Activated CD4-positive, alpha-beta T cell treated with anti-CD3 and anti-CD28 coated beads, Interleukin-2, amount 50 U/mL, for 24 hours (primary cell): ENCODE results near the gene CADM4.
A peak's percentile ranks its signal among the peaks of the same experiment; 100 is the strongest.
"Not testable (repeated sequence)": the region's sequence is repeated elsewhere in the genome, so short reads cannot be mapped to it uniquely, and the experiment has no call there.

ENCODE experiments used
- DNase-seq, 2 donors: peaks; one replicate each; pipeline ENCODE4 v3.0.0-alpha.2; 2020; ENCODE audit warnings: low read depth in 1 of 2, low spot score in 1 of 2

Gene CADM4

DNA sequence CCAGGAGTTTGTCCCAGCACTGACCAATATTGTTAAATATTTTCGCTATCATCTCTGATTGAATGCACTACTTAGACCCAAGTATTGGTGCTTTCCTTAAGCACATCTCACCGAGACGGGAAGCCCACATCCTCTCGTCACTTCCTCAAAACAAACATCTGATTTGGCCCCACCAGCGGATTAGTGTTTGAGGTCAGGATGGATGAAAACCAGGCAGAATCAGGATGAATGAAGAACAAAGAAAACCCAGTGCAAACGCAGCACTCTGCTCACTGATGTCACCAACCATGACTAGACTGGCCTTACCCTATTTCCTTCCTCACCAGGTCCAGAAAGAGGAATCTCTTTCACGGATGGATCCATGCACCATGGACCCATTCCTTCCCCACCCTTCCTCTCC lies 24.4 kb upstream of the CADM4 start:
- DNase-seq: no peak

DNA sequence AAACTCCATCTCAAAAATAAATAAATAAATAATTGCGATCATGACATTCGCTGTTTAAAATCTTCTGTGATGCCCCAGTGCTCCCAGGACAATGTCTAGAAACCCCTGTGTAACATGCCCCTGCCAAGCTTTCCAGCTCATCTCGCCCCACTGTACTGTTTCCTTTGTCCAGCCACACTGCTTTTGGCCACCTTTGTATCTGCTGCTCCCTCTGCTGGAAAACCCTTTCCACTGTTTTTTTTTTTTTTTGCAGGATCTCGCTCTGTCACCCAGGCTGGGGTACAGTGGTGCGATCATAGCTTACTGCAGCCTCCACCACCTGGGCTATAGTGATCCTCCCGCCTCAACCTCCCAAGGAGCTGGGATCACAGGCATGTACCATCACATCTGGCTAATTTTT lies 22.8 kb upstream of the CADM4 start:
- no peak for DNase-seq

DNA sequence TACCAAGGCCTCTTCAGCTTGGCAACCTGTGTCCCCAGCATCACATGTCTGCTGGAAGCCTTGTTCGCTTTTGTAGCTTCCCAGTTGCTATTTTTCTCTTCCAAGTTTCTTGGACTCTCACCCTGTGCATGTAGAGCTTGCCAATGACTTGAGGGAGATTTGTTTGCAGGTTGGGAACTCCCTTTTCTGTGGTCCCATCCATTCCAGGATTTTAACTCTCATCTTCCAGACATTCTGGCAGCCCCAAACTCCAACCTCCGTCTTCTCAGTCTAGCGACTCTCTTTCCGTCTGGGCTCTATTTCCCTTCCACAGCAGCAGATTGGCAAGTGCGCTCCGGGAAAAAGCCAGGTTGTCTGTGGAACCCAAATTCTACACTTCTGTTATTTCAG lies 21.3 kb upstream of the CADM4 start:
- no peak for DNase-seq

DNA sequence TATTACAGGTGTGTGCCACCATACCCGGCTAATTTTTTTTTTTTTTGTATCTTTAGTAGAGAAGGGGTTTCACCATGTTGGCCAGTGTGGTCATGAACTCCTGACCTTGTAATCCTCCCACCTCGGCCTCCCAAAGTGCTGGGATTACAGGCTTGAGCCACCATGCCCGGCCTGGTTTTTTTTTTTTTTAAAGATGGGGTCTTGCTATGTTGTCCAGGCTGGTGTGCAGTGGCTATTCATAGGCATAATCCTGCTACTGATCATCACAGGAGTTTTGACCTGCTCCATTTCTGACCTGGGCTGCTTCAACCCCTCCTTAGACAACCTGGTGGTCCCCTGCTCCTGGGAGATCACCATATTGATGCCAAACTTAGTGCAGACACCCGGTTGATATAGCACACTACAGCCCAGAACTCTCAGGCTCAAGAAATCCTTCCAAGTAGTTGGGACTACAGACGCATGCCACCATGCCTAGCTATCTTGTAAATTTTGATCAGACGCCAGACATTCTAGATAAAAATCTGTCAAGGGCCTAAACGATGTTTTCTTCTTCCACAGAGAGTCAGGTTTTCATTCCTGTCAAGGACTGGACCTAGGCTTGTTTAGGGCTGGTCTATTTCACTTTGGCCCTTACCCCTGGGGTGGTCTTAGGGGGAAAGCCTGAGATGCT lies 20.8 kb upstream of the CADM4 start:
- DNase-seq: no peak

DNA sequence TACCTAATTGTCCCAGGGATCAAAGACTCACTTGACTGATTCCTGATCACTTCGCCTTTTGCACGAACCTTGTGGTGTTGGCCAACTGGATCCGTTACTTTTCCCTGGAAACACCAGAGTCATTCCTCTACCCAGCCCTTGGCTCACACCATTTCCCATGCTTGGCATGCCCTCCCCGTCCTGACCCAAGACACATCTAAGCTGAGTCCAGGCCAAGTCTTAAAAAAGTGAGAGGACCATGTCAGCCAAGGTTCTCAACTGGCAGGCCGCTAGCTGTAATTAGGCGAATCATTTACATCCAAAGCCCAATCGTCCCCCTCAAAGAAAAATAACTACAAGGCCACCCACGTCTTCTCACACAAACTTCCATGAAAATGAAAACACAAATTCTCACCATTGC lies 18.8 kb upstream of the CADM4 start:
- no peak for DNase-seq

DNA sequence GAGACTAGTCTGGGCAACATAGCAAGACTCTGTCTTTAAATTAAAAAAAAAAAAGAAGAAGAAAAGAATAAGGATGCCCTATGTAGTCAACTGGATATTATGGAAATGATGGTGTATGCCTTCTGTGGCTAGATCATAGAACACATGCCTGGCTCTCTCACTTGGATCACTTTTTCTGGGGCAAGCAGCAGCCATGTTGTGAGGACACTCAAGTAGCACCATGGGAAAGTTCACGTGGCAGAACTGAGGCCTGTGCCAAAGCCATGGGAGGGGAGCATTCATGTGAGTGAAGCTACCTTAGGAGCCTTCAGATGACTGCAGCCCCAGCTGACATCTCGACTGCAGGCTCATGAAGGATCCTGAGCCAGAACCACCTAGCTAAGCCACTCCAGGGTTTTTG lies 18.4 kb upstream of the CADM4 start:
- no peak for DNase-seq

DNA sequence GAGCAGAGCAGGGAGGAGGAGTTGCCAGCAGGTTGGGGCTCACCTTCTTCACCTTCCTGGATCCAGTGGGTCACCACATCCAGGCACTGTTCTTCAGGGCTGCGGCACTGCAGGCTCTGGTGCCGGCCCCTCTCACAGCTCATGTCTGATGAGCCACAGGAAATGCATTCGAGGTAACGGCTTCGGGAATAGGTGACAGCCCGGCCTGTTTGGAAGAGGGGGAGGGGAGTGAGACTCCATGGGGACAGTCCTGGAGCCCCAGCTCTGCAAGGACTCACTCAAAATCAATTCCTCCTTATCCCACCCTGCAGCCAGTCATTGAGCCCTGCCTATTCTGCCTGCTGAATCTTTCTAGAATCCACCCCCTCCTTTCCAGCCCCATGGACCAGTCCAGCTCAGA lies 16.8 kb upstream of the CADM4 start:
- no peak for DNase-seq

DNA sequence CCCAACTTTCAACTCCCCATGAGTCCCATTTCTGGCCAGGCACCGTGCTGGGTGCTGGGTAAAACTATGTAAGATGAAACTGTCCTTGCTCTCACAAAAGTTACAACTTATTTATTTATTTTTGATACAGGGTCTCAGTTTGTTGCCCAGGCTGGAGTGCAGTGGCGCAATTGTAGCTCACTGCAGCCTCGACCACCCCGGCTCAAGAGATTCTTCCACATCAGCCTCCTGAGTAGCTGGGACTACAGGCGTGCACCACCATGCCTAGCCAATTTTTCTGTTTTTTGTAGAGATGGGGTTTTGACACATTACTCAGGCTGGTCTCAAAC lies 12.9 kb upstream of the CADM4 start:
- no peak for DNase-seq

DNA sequence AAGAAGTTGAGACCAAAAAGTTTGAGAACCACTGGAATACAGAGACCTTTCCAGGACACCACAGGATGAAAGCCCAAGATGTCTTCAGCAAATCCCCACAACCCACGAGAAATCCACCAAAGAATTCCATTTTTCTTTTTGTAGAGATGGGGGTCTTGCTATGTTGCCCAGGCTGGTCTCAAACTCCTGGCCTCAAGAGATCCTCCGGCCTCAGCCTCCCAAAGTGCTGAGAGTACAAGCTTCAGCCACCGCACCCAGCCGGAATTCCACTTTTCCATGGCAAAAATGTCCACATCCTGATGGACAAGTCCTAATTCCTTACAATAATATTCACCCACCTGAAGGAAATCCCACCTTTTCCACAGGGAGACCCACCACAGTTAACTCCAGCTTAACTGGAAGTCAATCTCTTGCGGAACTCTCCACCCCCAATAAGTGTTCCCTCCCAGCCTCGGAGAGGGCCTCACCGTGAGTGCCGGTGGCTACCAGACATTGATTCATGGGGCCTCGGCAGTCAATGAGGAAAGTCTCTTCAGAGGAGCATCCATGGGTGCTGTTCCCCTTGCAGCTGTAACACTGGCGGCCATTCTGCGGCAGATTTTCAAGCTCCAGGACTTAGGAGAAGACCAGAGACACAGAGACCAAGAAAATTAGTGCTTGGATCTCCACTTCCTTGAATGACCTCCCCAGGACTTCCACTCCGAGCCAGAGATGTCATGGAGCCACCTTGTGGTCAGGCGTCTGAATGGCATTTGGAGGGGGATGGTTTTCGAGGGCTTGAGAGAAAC lies 12.3 kb upstream of the CADM4 start:
- peak in 1 of 2 donors; percentile 27 for DNase-seq

DNA sequence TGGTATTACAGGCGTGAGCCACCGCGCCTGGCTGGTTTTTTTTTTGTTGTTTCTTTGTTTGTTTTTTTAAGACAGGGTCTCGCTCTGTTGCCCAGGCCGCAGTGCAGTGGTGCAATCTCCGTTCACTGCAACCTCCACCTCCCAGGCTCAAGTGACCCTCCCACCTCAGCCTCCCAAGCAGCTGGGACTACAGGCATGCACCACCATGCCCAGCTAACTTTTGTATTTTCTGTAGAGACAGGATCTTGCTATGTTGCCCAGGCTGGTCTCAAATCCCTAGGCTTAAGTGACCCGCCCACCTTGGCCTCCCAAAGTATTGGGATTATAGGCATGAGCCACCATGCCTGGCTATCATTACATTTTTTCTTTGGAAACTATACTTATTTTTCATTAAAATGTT lies 10.6 kb upstream of the CADM4 start:
- DNase-seq: not testable (repeated sequence)

DNA sequence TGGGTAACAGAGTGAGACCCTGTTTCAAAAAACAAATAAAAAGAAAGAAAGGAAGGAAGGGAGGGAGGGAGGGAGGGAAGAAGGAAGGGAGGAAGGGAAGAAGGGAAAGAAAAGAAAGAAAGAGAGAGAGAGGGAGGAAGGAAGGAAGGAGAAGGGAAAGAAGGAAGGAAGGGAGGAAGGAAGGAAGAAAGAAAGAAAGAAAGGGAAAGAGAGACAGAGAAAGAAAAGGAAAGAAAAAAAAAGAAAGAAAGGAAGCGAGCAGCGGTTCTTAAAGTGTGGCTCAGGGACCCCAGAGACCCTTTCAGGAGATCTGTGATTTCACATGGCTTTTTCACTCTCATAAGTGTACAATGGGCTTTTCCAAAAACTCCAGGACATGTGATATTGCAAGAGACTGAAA lies 9.9 kb upstream of the CADM4 start:
- DNase-seq: no peak

DNA sequence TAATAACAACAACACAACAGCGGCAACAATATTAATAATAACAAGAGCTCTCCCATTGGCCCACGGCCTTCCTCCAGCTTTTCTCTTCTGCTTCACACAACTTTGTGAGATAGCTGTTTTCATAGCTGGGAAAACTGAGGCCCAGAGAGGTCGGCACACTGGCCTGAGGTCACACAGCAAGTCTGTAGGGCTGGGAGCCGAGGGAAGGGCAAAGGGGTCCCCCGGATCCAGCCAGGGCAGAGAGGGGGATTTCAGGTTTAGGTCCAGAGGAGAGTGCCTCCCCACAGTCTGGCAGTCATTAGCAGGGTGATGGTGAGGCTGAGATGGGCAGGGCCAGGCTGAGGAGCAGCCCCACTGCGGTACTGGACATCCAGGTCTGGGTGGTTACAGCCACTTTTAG lies 9.0 kb upstream of the CADM4 start:
- DNase-seq: no peak

DNA sequence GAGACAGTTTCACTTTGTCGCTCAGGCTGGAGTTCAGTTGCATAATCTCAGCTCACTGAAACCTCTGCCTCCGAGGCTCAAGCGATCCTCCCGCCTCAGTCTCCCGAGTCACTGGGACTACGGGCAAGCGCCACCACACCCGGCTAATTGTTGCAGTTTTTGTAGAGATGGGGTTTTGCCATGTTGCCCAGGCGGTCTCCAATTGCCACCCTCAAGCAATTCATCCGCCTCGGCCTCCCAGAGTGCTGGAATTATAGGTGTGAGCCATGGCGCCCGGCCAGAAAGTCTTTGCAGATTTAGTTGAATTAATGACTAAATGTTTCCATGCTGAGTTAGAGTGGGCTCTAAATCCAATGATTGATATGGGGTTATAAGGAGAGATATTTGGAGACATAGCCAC lies 4.5 kb upstream of the CADM4 start:
- DNase-seq: no peak

DNA sequence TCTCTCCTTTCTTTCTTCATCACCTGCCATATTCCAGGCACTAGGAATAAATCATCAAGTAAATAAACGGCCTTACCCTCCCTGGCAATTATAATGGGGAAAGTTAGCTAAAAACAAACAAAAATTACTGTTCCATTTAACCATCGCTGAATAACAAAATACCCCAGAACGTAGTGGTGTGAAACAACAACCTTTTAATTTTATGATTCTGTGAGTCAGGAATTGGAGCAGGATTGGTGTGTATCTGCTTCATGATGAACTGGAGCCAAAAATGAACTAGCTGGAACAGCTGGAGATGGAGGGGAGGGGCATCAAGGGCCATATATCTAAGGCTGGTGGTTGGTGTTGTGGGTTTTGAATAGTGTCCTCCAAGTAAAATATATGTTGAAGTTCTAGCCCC lies 3.7 kb upstream of the CADM4 start:
- DNase-seq: no peak

DNA sequence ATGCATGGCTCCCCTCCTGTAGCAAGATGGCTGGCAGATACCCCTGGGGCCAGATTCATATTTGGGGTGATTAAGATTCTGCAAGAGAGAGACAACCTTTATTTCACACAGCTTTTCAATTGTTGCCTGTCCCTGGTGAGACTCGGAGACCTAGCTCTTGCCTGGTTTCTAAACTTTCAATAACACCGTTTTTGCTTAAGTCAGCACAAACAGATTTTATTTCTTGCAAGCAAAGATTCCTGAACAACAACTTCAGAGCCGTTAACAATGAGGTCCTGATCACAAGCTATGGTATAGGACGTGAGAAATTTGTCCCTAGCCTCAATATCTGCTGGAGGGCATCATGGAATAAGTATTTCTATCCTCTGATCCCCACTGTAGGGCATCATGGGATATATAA lies 2.9 kb upstream of the CADM4 start:
- DNase-seq: no peak

DNA sequence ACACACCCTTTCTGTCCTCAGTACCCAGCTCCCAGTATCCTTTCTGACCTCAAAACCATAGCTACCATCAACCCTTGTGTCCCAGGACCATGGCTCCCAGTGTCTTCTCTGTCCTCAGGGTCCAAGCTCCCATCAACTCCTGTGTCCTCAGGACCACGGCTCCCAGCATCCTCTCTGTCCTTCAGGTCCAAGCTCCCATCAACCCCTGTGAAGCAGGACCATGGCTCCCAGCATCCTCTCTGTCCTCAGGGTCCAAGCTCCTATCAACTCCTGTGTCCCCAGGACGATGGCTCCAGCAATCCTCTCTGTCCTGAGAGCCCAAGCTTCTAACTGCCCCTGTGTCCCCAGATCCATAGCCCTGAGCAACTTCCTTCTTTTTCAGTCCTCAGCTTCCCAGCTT lies 1.7 kb upstream of the CADM4 start:
- DNase-seq: no peak

DNA sequence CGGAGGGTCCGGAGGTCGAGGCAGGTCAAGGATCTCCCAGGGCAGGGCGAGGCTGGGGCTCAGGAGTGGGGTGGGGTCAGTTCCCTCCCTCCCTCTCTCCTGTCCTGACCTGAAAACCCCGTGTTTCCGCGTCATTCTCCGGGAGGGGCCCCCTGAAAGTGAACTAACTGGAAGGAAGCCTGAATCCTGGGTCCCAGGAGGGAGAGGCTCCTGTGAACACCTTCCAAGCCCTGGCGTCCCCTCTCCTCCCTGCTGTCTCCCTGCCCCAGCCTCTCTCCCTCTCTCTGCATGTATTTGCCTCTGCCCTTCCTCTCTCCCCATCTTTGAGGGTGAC lies 741 bp upstream of the CADM4 start:
- no peak for DNase-seq

DNA sequence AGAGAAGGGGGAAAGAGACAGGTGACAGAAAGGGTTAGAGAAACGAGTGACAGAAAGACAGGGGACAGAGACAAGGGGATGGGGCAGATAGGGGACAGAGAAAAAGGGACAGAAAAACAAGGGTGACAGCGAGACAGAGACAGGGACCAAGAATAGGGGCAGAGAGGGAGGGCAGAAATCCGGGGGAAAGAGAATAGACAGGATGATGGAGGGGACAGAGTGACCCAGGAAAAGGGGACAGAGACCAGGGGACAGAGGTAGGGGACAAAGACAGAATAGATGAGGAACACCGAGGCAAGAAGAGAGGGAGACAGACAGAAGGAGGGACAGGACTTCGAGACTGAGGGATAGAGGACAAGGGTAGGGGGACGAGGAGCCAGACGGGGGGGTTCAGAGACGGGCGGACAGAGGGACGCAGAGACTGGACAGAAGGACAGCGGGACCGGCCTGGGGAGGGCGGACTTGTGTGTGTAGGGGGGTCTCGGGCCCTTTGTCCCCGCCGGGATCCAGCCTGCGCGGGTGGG lies 593 bp downstream of the CADM4 start:
- DNase-seq: no peak

DNA sequence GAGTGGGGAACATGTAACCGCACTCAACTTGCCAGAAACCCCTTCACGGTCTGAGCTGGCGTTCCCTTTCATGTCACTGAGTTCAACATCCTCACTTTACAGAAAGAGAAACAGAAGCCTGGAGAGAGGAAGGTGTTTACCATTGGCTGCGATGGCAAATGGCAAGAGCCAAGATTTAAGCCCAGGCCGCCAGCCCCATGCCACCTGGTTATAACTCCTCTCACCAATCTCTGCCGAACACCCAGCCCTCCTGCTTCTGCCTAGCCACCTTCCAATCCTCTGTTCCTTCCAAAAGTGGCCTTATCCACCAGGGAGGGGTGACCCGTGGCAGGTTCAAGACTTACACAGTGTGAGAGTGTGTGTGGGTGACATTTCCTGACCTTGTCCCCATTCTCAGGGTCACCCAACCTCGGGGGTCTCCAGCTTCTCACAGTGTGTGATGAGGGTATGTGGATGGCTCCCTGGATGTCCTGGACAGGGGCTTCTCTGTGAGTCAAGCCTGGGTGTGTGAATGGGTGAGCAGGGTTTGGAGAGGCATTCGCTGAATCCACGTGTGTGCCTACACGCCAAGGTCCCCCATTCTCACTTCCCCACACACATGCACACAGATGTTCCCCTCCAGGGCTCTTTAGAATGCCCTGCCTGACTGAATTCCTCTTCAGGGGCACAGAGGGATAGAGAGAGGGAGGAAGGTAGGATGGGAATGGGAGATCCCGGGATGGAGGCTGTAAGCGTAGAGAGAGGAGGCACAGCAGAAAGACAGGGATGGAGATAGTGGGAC lies 1.2 kb downstream of the CADM4 start:
- DNase-seq: no peak

DNA sequence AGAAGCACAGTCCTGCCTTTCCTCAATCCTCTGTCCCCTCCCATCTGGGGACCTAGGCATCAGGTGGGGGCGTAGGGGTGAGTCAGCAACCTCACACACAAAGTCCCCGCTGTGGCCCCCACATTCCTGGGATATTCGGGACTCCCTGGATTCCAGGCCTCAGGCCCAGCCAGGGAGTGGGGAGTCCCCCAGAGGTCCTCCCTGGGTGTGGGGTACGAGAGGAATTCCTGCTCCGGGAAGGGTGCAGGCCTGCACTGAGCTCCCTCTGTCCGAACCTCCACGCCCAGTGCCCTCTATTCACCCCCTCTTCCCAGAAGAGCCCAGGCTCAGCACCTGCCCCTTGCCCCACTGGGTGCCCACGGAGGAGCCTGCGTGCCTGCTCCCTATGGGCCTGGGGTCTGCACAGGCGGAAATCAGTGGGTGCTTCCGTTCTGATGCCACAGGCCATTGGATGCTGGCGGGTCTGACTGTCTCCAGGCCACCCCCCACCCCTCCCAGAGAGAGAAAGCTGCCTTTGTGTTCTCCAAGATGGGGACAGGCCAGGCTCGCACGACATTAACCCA lies 3.4 kb downstream of the CADM4 start:
- no peak for DNase-seq

DNA sequence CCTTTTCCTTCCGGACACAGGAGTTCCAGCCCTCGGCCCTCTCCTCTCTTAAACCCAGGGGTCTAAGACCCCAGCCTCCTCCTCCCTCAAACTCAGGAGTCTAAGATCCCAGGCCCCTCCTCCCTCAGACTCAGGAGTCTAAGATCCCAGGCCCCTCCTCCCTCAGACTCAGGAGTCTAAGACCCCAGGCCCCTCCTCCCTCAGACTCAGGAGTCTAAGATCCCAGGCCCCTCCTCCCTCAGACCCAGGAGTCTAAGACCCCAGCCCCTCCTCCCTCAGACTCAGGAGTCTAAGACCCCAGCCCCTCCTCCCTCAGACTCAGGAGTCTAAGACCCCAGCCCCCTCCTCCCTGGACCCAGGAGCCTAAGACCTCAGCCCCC lies 4.1 kb downstream of the CADM4 start:
- DNase-seq: not testable (repeated sequence)
